Hypothalamus (tissue), 51 donors: ENCODE data around the gene KIR3DL1.
A peak's percentile ranks its signal among the peaks of the same experiment; 100 is the strongest.
"Not testable (repeated sequence)": the region's sequence is repeated elsewhere in the genome, so short reads cannot be mapped to it uniquely, and the experiment has no call there.

Experiments
- DNase-seq, 51 donors: peaks; one replicate each; lab custom pipeline; 2025; lab: John Stamatoyannopoulos, UW

The KIR3DL1 gene

DNA sequence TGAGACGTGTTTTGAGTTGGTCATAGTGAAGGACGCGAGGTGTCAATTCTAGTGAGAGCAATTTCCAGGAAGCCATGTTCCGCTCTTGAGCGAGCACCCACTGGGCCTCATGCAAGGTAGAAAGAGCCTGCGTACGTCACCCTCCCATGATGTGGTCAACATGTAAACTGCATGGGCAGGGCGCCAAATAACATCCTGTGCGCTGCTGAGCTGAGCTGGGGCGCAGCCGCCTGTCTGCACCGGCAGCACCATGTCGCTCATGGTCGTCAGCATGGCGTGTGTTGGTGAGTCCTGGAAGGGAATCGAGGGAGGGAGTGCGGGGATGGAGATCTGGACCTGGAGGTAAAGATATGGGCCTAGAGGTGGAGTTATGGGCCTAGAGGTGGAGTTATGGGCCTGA is at the start of gene KIR3DL1:
TSS of gene KIR3DL1 (plus strand) at position 218 of the 400 bp plus-strand sequence.
- DNase-seq = not testable (repeated sequence)

DNA sequence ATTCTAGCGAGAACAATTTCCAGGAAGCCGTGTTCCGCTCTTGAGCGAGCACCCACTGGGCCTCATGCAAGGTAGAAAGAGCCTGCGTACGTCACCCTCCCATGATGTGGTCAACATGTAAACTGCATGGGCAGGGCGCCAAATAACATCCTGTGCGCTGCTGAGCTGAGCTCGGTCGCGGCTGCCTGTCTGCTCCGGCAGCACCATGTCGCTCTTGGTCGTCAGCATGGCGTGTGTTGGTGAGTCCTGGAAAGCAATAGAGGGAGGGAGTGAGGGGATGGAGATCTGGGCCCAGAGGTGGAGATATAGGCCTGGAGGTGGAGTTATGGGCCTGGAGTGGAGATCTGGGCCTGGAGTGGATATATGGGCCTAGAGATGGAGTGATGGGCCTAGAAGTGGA is 46.6 kb upstream of the KIR3DL1 start, which contains the start of gene KIR2DL1:
TSS of gene KIR2DL1 (plus strand) at position 148 of the 400 bp plus-strand sequence. CDS start at position 206, 58 bp downstream.
- DNase-seq = not testable (repeated sequence)

GRCh38 chr19:54770511-54770910 is 45.8 kb upstream of the KIR3DL1 start:
- not testable (repeated sequence) for DNase-seq

GRCh38 chr19:54771018-54771960 is 45.0 kb upstream of the KIR3DL1 start:
- DNase-seq = not testable (repeated sequence)

- not testable (repeated sequence) for DNase-seq
Measured at GRCh38 chr19:54772666-54773065, 43.6 kb upstream of the KIR3DL1 start.

- DNase-seq = not testable (repeated sequence)
Measured at GRCh38 chr19:54775095-54775815, 41.0 kb upstream of the KIR3DL1 start.

GRCh38 chr19:54775830-54776229 is 40.4 kb upstream of the KIR3DL1 start:
- DNase-seq = not testable (repeated sequence)

DNA sequence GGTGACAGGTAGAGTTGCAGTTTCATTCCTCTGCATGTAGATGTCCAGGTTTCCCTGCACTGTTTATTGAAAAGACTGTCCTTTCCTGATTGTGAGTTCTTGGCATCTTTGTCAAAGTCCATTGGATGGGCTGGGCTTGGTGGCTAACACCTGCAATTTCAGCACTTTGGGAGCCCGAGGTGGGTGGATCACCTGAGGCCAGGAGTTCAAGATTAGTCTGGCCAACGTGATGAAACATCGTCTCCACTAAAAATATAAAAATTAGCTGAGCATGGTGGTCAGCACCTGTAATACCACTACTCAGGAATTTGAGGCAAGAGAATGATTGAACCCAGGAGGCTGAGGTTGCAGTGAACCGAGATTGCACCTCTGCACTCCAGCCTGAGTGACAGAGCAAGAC is 38.4 kb upstream of the KIR3DL1 start:
- DNase-seq = not testable (repeated sequence)

- DNase-seq = not testable (repeated sequence)
Measured at GRCh38 chr19:54778896-54779295, 37.4 kb upstream of the KIR3DL1 start.

- not testable (repeated sequence) for DNase-seq
Measured at GRCh38 chr19:54782916-54783315, 33.4 kb upstream of the KIR3DL1 start.

GRCh38 chr19:54786091-54786723 is 30.1 kb upstream of the KIR3DL1 start:
- DNase-seq = not testable (repeated sequence)

GRCh38 chr19:54788154-54788553 is 28.1 kb upstream of the KIR3DL1 start:
- DNase-seq = peak in 1 of 51 donors; percentile 1

- DNase-seq = no peak
Measured at GRCh38 chr19:54790711-54791110, 25.6 kb upstream of the KIR3DL1 start.

- DNase-seq = no peak
Measured at GRCh38 chr19:54791476-54791875, 24.8 kb upstream of the KIR3DL1 start.

- DNase-seq = no peak
Measured at GRCh38 chr19:54792814-54793213, 23.5 kb upstream of the KIR3DL1 start.

DNA sequence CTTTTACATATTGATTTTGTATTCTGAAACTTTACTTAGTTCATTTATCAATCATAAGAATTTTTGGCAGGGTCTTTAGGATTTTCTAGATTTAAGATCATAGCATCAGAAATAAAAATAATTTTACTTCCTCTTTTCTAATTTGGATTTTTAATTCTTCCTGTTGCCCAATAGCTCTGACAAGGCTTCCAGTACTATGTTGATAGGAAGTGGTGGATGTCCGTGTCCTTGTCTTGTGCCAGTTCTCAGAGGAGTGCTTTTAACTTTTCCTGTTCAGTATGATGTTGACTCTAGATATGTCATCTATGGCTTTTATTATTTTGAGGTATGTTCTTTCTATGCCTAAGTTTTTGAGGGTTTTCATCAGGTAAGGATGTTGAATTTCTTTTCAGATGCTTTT is 20.5 kb upstream of the KIR3DL1 start:
- no peak for DNase-seq

GRCh38 chr19:54803410-54803809 is 12.9 kb upstream of the KIR3DL1 start, which contains the start of gene KIR2DL4:
Gene KIR2DL4, plus strand, starts transcription at chr19:54803610. Its CDS starts 42 bp downstream, at chr19:54803652.
- DNase-seq = no peak

DNA sequence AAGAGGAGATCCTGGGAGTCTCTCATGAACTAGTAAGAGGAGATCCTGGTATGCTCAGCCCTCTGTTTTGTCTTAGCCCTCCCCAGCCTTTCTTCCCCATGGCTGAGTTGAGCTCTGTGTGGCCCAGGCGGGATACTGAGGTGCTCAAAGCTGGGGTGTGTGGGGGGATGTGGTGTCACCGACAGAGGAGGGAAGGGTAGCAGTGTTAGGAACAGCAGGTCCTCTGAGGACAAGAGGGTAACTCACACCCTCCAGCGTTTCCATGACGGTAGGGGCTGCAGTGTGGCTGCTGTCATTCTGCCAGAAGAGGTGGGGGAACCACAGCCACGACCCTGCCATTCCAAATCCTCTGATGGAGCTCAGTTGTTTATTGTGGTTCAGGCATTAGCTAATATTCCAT is 12.2 kb upstream of the KIR3DL1 start:
- DNase-seq = no peak

DNA sequence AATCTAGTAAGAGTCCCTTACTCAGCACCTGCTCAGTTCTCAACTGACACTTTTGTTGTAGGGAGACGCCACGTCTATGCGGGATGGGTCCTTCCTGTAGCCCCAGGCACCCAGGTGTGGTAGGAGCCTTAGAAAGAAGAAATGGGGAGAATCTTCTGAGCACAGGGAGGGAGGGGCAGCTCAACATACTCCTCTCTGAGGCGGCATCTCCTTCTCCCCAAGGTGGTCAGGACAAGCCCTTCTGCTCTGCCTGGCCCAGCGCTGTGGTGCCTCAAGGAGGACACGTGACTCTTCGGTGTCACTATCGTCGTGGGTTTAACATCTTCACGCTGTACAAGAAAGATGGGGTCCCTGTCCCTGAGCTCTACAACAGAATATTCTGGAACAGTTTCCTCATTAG is 11.7 kb upstream of the KIR3DL1 start:
- DNase-seq = no peak

GRCh38 chr19:54805665-54806515 is 10.4 kb upstream of the KIR3DL1 start:
- DNase-seq = no peak
